ENCODE measurements around the gene COA1.
"Not testable (repeated sequence)": the region's sequence is repeated elsewhere in the genome, so short reads cannot be mapped to it uniquely, and the experiment has no call there.

Gene COA1

DNA sequence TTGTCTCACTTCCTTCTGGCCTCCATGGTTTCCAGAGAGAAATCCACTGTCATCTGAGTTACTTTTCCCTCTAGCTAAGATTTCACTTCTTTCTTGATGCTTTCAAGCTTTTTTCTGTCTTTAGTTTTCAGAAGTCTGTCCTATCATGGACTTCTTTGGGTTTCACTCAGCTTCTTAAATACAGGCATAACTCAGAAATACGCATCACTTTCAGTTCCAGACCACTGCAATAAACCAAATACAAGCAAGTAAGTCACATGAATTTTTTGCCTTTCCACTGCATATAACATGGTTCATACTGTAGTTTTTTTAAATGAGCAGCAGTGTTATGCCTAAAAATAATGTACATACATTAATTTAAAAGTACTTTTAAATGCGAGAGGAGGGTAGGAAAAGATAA lies 97.8 kb downstream of the COA1 start:
- Histone ChIP-seq H3K36me3 (ENCODE audit: insufficient read depth, low read length) (peaks cover 20% of the 10 kb centered on the region), H3K9me3 (ENCODE audit: low read length) (no peaks in the 10 kb centered on the region), H3K9ac (ENCODE audit: low read length) (no peak overlapping the region), H3K27me3 (ENCODE audit: control insufficient read depth in 1 of 2, insufficient read depth in 2 of 2, low read length in 2 of 2) (no peaks in the 10 kb centered on the region), H3K4me3 (ENCODE audit: low read depth in 1 of 2, low read length in 2 of 2) (no peak overlapping the region), H3K27ac (ENCODE audit: low read depth, low read length) (no peak overlapping the region), H3K4me1 (ENCODE audit: insufficient read depth, low read length) (peaks cover 6% of the 10 kb centered on the region)

DNA sequence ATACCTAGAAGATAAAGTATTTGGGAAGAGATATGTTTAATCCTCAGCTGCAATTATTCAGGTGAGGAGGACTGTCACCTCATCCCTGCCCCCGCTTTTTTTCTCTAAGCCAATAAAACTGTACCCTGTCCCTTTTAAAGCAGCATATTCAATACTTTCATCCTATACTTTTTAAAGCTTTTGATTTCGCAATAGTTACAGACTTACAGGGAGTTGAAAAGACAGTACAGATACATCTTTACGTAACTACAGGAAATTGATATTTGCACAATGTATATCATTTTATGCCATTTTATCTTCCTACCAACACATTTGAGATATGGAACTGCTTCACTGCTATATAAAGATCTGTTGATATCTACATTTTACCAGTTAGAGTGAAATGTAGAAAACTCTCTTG lies 98.8 kb downstream of the COA1 start:
- Histone ChIP-seq H3K9ac (ENCODE audit: low read length) (no peak overlapping the region), H3K27ac (ENCODE audit: low read depth, low read length) (no peak overlapping the region), H3K4me1 (ENCODE audit: insufficient read depth, low read length) (no peaks in the 10 kb centered on the region), H3K36me3 (ENCODE audit: insufficient read depth, low read length) (peaks cover 20% of the 10 kb centered on the region), H3K27me3 (ENCODE audit: control insufficient read depth in 1 of 2, insufficient read depth in 2 of 2, low read length in 2 of 2) (no peaks in the 10 kb centered on the region), H3K4me3 (ENCODE audit: low read depth in 1 of 2, low read length in 2 of 2) (no peak overlapping the region), H3K9me3 (ENCODE audit: low read length) (no peaks in the 10 kb centered on the region)

DNA sequence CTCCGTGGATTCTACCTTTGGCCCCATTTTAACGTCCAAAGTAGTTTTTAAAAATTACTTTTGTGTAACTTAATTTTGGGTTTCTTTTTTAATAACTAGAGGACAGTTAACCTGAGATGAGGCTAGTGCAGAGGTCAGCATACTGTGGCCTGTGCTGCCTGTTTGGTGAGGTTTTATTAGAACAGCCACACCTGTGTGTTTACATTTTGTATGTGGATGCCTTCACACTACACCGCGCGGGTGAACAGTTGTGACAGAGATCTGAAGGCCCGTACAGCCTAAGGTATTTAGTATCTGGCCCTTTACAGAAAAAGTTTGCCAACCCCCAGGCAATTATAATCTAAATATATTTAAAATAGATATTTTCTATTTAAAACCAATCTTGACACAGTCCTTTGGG lies 99.5 kb downstream of the COA1 start:
- Histone ChIP-seq H3K4me3 (ENCODE audit: low read depth in 1 of 2, low read length in 2 of 2) (no peak overlapping the region), H3K27ac (ENCODE audit: low read depth, low read length) (no peak overlapping the region), H3K4me1 (ENCODE audit: insufficient read depth, low read length) (no peaks in the 10 kb centered on the region), H3K27me3 (ENCODE audit: control insufficient read depth in 1 of 2, insufficient read depth in 2 of 2, low read length in 2 of 2) (no peaks in the 10 kb centered on the region), H3K9ac (ENCODE audit: low read length) (no peak overlapping the region), H3K36me3 (ENCODE audit: insufficient read depth, low read length) (peaks cover 20% of the 10 kb centered on the region), H3K9me3 (ENCODE audit: low read length) (no peaks in the 10 kb centered on the region)

DNA sequence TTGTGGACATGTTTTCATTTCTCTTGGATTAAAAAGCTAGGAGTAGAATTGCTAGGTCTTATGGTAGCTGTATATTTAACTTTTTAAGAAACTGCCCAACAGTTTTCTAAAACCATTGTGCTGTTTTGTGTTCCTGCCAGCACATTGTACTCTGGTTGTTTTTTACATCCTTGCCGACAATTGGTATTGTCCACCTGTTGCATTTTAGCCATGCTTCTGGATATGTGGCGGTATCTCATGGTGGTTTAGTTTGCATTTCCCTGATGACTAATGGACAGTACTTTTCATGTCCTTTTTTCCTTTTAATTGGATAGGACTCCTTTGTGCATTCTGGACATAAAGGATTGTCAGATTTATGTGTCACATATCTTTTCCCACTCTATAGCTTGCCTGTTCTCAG lies 100.9 kb downstream of the COA1 start:
- H3K4me1 ChIP-seq (ENCODE audit: insufficient read depth, low read length) = no peaks in the 10 kb centered on the region
- H3K9ac ChIP-seq (ENCODE audit: low read length) = no peak overlapping the region
- H3K9me3 ChIP-seq (ENCODE audit: low read length) = no peaks in the 10 kb centered on the region
- H3K27me3 ChIP-seq (ENCODE audit: control insufficient read depth in 1 of 2, insufficient read depth in 2 of 2, low read length in 2 of 2) = no peaks in the 10 kb centered on the region
- H3K36me3 ChIP-seq (ENCODE audit: insufficient read depth, low read length) = peaks cover 25% of the 10 kb centered on the region
- no peak overlapping the region for H3K4me3 ChIP-seq (ENCODE audit: low read depth in 1 of 2, low read length in 2 of 2)
- H3K27ac ChIP-seq (ENCODE audit: low read depth, low read length) = no peak overlapping the region

DNA sequence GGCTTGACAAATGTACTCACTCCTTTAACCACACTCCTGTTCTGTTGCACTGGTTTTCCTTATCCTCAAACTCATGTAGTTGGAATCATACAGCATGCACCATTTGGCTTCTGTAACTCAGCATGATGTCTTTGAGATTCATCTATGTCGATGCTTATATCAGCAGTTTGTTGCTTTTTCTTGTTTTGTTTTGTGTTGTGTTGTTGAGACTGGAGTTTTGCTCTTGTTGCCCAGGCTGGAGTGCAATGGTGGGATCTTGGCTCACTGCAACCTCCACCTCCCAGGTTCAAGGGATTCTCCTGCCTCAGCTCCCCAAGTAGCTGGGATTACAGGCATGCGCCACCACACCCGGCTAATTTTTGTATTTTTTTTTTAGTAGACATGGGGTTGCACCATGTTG lies 101.5 kb downstream of the COA1 start:
- H3K4me1 ChIP-seq (ENCODE audit: insufficient read depth, low read length); H3K4me3 ChIP-seq (ENCODE audit: low read depth in 1 of 2, low read length in 2 of 2); H3K9ac ChIP-seq (ENCODE audit: low read length); H3K9me3 ChIP-seq (ENCODE audit: low read length); H3K27me3 ChIP-seq (ENCODE audit: control insufficient read depth in 1 of 2, insufficient read depth in 2 of 2, low read length in 2 of 2); H3K27ac ChIP-seq (ENCODE audit: low read depth, low read length): not testable (repeated sequence)
- peaks cover 20% of the 10 kb centered on the region for H3K36me3 ChIP-seq (ENCODE audit: insufficient read depth, low read length)

DNA sequence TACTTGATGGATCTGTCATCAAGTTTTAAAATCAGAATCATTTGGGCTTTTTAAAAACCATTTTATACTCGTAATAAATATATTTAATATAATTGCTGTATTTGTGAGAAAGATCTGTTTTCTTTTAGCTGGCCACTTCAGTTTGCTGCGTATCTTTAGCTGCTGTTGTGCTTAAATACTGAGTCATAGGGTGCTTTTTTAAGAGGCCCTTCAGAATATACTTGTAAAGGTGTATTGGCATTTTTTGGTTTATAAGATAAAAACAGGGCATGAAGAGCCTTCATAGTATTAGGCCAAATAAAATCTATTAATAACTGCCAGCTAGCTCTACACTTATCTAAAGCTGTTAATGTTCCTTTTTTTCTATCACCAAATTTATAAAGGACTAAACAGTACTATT lies 102.6 kb downstream of the COA1 start:
- Histone ChIP-seq H3K4me1 (ENCODE audit: insufficient read depth, low read length) (no peaks in the 10 kb centered on the region), H3K9me3 (ENCODE audit: low read length) (no peaks in the 10 kb centered on the region), H3K27ac (ENCODE audit: low read depth, low read length) (no peak overlapping the region), H3K4me3 (ENCODE audit: low read depth in 1 of 2, low read length in 2 of 2) (no peak overlapping the region), H3K36me3 (ENCODE audit: insufficient read depth, low read length) (peaks cover 16% of the 10 kb centered on the region), H3K9ac (ENCODE audit: low read length) (no peak overlapping the region), H3K27me3 (ENCODE audit: control insufficient read depth in 1 of 2, insufficient read depth in 2 of 2, low read length in 2 of 2) (no peaks in the 10 kb centered on the region)

DNA sequence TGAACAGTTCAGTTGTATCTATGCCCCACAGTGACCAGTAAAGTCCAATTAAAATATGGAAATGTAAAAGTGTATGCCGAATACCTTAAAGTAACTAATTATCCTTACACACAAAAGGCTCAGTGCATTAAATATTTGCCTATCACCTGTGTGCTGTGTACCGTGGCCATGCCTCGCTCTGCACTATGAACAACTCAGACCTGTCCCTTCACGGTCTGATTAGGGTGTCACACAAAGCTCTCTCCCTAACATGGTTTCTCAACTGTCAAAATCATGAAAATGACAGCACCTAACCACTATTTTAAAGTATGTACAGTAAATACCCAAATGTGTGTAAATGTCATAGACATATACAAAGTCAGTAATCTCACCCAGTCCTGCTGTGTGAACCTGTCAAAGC lies 103.3 kb downstream of the COA1 start:
- no peaks in the 10 kb centered on the region for H3K4me1 ChIP-seq (ENCODE audit: insufficient read depth, low read length)

DNA sequence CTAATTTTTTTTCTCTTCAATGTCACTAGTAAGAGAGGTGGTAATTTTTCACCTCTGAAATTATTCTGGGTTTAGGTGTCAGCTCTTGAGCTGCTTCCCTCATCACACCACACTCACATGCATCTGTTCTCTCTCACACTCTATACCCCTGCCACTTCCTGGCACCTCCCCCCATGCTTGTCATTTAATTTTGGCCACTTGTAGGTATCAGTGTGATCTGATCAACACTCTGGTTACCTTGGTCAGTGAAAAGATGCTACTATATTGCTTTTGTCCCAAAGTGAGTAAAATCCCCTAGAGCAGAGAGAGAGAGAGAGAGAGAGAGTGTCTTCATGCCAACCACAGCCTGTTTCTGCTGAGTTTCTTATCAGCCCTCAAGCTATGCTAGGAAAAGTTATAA lies 103.9 kb downstream of the COA1 start:
- H3K9me3 ChIP-seq (ENCODE audit: low read length) = no peaks in the 10 kb centered on the region
- no peaks in the 10 kb centered on the region for H3K4me1 ChIP-seq (ENCODE audit: insufficient read depth, low read length)
- no peaks in the 10 kb centered on the region for H3K27me3 ChIP-seq (ENCODE audit: control insufficient read depth in 1 of 2, insufficient read depth in 2 of 2, low read length in 2 of 2)
- no peak overlapping the region for H3K27ac ChIP-seq (ENCODE audit: low read depth, low read length)
- H3K36me3 ChIP-seq (ENCODE audit: insufficient read depth, low read length) = peaks cover 11% of the 10 kb centered on the region
- H3K4me3 ChIP-seq (ENCODE audit: low read depth in 1 of 2, low read length in 2 of 2) = no peak overlapping the region
- H3K9ac ChIP-seq (ENCODE audit: low read length) = no peak overlapping the region

More for the DNA sequence above, 103.3 kb downstream of the COA1 start:
- Histone ChIP-seq H3K27me3 (ENCODE audit: control insufficient read depth in 1 of 2, insufficient read depth in 2 of 2, low read length in 2 of 2) (no peaks in the 10 kb centered on the region), H3K27ac (ENCODE audit: low read depth, low read length) (no peak overlapping the region), H3K9ac (ENCODE audit: low read length) (no peak overlapping the region), H3K9me3 (ENCODE audit: low read length) (no peaks in the 10 kb centered on the region), H3K36me3 (ENCODE audit: insufficient read depth, low read length) (peaks cover 11% of the 10 kb centered on the region), H3K4me3 (ENCODE audit: low read depth in 1 of 2, low read length in 2 of 2) (no peak overlapping the region)

DNA sequence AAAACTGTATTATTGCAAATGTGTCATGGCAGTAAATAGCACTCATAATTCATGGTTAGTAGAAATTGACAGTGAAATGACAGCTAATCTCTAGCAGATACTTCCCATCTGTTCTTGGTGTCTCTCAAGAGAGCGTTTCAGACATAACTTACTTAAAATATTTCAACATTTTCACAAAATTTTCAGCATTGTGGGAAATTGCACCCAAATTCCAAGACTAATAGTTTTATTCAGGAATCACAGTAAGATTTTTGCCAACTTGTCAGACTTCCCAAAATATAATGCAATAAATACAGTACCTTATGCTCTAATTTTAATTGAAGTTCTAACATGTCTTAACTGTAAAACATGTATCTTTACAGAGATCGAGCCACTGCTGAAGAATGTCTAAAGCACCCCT lies 105.2 kb downstream of the COA1 start:
- Histone ChIP-seq H3K4me1 (ENCODE audit: insufficient read depth, low read length) (no peaks in the 10 kb centered on the region), H3K27ac (ENCODE audit: low read depth, low read length) (no peak overlapping the region), H3K36me3 (ENCODE audit: insufficient read depth, low read length) (peaks cover 18% of the 10 kb centered on the region), H3K27me3 (ENCODE audit: control insufficient read depth in 1 of 2, insufficient read depth in 2 of 2, low read length in 2 of 2) (no peaks in the 10 kb centered on the region), H3K9me3 (ENCODE audit: low read length) (no peaks in the 10 kb centered on the region), H3K4me3 (ENCODE audit: low read depth in 1 of 2, low read length in 2 of 2) (no peak overlapping the region), H3K9ac (ENCODE audit: low read length) (no peak overlapping the region)

DNA sequence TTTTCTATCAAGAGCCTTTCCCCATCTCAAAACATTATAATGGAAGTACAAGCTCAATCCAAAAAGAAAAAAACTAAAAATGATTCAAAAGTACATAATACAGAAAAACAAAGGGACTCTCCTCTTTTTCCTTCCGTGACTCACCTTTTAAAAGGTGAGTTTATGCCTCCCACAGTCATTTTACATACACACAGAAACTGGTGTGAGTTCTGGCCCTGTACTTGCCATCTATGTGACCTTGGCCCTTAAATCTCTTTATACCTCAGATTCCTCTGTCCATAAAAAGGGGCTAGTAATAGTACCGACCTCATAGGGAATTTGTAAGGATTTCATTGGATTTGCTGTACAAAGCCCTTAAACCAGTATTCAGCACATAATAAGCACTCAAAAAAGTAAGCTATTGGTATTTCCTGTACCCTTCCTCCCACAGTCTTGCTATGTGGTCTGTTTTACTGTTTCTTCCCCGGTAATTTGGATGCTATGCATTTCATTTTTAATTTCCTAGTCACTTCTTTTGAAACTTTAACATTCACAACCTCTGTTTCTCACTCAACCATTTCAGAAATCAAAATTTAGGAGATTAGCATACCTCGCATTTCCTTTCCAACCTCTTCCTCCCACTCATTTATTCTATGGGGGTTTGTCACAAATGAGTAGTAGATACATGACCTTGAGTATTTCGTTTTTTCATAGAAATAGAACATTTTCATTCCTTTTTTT lies 107.4 kb downstream of the COA1 start:
- Histone ChIP-seq H3K4me3 (ENCODE audit: low read depth in 1 of 2, low read length in 2 of 2) (no peak overlapping the region), H3K4me1 (ENCODE audit: insufficient read depth, low read length) (no peaks in the 10 kb centered on the region), H3K9me3 (ENCODE audit: low read length) (no peaks in the 10 kb centered on the region), H3K36me3 (ENCODE audit: insufficient read depth, low read length) (peaks cover 18% of the 10 kb centered on the region), H3K9ac (ENCODE audit: low read length) (no peak overlapping the region), H3K27me3 (ENCODE audit: control insufficient read depth in 1 of 2, insufficient read depth in 2 of 2, low read length in 2 of 2) (no peaks in the 10 kb centered on the region), H3K27ac (ENCODE audit: low read depth, low read length) (no peak overlapping the region)

DNA sequence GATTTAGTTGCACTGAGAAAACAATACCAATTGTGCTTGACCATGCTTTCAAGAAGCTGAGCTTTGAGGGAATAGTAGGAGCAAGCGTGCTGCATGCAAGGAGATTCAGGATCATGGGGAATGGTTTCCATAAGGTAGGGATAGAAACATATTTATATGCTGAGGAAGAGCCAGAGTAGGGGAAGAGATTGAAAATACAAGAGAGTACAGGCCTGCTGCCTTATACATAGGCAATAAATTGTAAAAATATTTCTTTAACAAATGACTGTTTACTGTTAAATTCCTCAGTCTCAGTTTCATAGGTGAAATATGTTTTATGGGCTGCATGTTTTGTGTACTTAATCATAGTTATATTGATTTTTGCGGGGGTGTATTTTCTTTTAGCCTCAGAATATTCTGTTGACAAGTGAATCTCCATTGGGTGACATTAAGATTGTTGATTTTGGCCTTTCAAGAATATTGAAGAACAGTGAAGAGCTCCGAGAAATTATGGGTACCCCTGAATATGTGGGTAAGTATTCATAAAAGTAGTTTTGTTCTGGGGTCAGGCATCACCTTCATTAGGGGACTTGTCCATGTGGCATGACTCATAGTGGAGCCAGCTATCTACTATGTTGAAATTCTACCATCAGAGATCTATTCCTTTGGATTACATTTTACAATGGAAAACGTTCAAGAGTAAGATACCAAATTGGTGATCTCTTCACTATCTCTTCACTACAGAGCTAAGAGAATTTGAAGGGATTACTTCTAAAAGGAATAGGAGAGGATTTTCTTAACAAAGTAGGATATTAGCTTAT lies 109.9 kb downstream of the COA1 start:
- no peaks in the 10 kb centered on the region for H3K9me3 ChIP-seq (ENCODE audit: low read length)
- H3K9ac ChIP-seq (ENCODE audit: low read length) = no peak overlapping the region
- no peak overlapping the region for H3K27ac ChIP-seq (ENCODE audit: low read depth, low read length)
- no peaks in the 10 kb centered on the region for H3K27me3 ChIP-seq (ENCODE audit: control insufficient read depth in 1 of 2, insufficient read depth in 2 of 2, low read length in 2 of 2)
- peaks cover 20% of the 10 kb centered on the region for H3K36me3 ChIP-seq (ENCODE audit: insufficient read depth, low read length)
- H3K4me3 ChIP-seq (ENCODE audit: low read depth in 1 of 2, low read length in 2 of 2) = no peak overlapping the region
- no peaks in the 10 kb centered on the region for H3K4me1 ChIP-seq (ENCODE audit: insufficient read depth, low read length)

DNA sequence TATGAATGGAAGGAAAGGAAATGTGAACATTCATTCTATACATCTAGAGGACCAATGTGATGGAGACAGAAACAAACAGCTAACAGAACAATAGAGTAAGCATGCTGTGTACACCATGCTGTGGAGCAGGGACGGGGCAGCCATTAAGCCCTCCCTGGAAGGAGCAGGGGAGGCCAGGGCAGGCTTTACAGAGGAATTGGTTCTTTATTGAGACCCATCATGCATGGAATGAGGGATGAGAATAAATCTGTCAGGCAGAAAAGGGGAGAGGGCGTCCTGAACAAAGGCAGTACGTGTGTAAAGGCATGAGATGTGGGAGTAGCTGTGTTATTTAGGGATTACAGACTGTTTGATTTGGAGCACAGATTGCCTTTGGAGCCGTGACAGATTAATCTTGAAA lies 111.2 kb downstream of the COA1 start:
- Histone ChIP-seq H3K27me3 (ENCODE audit: control insufficient read depth in 1 of 2, insufficient read depth in 2 of 2, low read length in 2 of 2) (no peaks in the 10 kb centered on the region), H3K4me1 (ENCODE audit: insufficient read depth, low read length) (peaks cover 1% of the 10 kb centered on the region), H3K4me3 (ENCODE audit: low read depth in 1 of 2, low read length in 2 of 2) (no peak overlapping the region), H3K36me3 (ENCODE audit: insufficient read depth, low read length) (peaks cover 12% of the 10 kb centered on the region), H3K9me3 (ENCODE audit: low read length) (no peaks in the 10 kb centered on the region), H3K9ac (ENCODE audit: low read length) (no peak overlapping the region), H3K27ac (ENCODE audit: low read depth, low read length) (no peak overlapping the region)
